Duodenal mucosa (tissue), 2 donors: Measurements from ENCODE around the gene SORCS2.

Experiments
- H3K27ac ChIP-seq: one replicate; pipeline ENCODE4 v1.7.0; 2013; ENCODE audit warnings: low read depth, low read length
- H3K27me3 ChIP-seq, 2 donors: one replicate each; pipeline ENCODE4 v1.7.0; 2013; ENCODE audit warnings: low read length in 2 of 2, control low read depth in 1 of 2; ENCODE audit not compliant: insufficient read depth in 2 of 2, control insufficient read depth in 1 of 2
- H3K36me3 ChIP-seq, 2 donors: one replicate each; pipeline ENCODE4 v1.7.0; 2013; ENCODE audit warnings: low read length in 2 of 2, control low read depth in 1 of 2; ENCODE audit not compliant: insufficient read depth in 2 of 2, control insufficient read depth in 1 of 2
- H3K4me1 ChIP-seq, 2 donors: one replicate each; pipeline ENCODE4 v1.7.0; 2013; ENCODE audit warnings: low read length in 2 of 2, control low read depth in 1 of 2; ENCODE audit not compliant: insufficient read depth in 2 of 2, control insufficient read depth in 1 of 2
- H3K4me3 ChIP-seq, 2 donors: one replicate each; pipeline ENCODE4 v1.7.0; 2013; ENCODE audit warnings: low read length in 2 of 2, low read depth in 1 of 2
- H3K9ac ChIP-seq, 2 donors: one replicate each; pipeline ENCODE4 v1.7.0; 2013; ENCODE audit warnings: low read length in 2 of 2, low read depth in 1 of 2
- H3K9me3 ChIP-seq, 2 donors: one replicate each; pipeline ENCODE4 v1.7.0; 2013; ENCODE audit warnings: low read length in 2 of 2, control low read depth in 1 of 2; ENCODE audit not compliant: control insufficient read depth in 1 of 2

SORCS2 gene

DNA sequence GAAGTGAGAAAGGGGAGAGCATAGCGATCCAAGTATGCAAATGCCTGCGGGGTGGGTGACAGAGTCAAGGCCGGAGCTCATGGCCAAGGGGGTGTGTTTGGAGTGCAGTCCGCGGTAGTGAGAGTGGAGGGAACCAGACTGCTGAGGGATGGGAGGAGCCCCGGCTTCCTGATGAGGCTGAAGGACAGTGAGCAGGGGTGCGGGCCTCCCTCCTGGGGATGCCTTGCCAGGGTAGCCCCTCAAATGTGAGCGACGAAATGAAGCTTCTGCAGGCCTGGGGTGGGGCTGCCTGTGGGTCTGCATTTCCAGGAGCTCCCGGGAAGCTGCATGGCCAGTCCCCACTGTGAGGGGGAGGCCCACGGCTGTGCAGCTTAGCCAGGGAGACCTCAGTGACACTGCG is 197.4 kb downstream of the SORCS2 start:
- H3K27ac ChIP-seq = no peak overlapping the region
- H3K4me1 ChIP-seq = no peaks in the 10 kb centered on the region
- H3K36me3 ChIP-seq = no peaks in the 10 kb centered on the region
- no peaks in the 10 kb centered on the region for H3K9me3 ChIP-seq
- no peak overlapping the region for H3K9ac ChIP-seq
- no peak overlapping the region for H3K4me3 ChIP-seq
- H3K27me3 ChIP-seq = peaks cover 0 to 3% of the 10 kb centered on the region in 2 donors

DNA sequence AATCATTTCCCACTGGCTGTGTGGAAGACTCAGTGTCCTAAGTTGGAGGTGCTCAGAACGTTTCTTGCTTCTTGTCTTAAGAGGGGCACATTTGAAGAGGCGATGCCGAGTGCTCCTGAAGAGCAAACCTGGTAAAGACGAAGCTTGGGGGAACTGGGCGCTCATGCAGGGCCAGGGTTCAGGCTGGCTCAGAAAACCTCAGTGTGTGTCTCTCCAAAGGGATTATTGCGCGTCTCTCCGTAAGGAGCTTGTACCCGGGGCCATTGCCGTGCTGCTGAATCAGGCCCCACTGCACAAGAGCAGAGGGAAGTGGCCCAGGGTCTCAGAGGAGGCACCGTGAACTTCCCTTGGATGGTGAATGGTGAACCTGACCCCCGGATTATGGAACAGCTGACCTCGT is 198.0 kb downstream of the SORCS2 start:
- H3K4me3 ChIP-seq = no peak overlapping the region
- H3K36me3 ChIP-seq = no peaks in the 10 kb centered on the region
- no peaks in the 10 kb centered on the region for H3K4me1 ChIP-seq
- no peak overlapping the region for H3K9ac ChIP-seq
- no peak overlapping the region for H3K27ac ChIP-seq
- H3K27me3 ChIP-seq = peaks cover 0 to 3% of the 10 kb centered on the region in 2 donors
- no peaks in the 10 kb centered on the region for H3K9me3 ChIP-seq

DNA sequence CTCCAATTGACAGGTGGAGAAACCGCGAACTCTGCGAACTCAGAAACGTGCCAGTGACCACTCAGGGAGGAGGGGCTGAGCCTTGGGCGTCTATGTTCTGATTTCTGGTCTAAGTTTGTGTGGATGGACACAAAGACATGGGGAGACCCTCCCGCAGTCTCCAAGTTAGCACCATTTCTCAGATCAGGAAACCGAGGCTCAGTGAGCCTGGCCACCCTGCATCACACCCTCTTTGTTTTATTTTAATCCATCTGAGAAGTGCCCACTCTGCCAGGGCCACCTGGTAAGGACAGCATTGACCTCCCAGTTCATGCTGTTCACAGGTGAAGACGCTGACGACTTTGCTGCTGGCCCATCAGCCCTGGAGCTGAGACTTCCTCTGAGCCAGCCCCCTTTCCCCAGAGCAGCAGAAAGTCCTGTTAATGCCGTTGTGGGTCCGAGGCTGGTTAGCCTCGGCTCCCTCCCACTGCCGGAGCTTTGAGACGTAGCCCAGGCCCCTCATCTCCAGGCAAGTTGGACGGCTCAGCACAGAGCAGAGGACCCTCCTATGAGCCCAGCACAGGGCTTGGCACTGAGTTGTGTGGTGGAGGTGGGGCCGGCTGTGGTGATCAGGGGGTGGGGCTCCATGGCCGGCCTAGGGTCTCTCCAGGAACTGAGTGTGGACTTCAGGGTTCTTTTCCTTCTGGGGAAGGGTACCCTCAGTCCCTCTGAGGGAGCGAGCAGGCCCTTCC is 198.7 kb downstream of the SORCS2 start:
- H3K27ac ChIP-seq = no peak overlapping the region
- H3K9ac ChIP-seq = no peak overlapping the region
- H3K4me1 ChIP-seq = no peaks in the 10 kb centered on the region
- H3K9me3 ChIP-seq = no peaks in the 10 kb centered on the region
- peaks cover 0 to 7% of the 10 kb centered on the region in 2 donors for H3K27me3 ChIP-seq
- no peak overlapping the region for H3K4me3 ChIP-seq
- H3K36me3 ChIP-seq = no peaks in the 10 kb centered on the region

DNA sequence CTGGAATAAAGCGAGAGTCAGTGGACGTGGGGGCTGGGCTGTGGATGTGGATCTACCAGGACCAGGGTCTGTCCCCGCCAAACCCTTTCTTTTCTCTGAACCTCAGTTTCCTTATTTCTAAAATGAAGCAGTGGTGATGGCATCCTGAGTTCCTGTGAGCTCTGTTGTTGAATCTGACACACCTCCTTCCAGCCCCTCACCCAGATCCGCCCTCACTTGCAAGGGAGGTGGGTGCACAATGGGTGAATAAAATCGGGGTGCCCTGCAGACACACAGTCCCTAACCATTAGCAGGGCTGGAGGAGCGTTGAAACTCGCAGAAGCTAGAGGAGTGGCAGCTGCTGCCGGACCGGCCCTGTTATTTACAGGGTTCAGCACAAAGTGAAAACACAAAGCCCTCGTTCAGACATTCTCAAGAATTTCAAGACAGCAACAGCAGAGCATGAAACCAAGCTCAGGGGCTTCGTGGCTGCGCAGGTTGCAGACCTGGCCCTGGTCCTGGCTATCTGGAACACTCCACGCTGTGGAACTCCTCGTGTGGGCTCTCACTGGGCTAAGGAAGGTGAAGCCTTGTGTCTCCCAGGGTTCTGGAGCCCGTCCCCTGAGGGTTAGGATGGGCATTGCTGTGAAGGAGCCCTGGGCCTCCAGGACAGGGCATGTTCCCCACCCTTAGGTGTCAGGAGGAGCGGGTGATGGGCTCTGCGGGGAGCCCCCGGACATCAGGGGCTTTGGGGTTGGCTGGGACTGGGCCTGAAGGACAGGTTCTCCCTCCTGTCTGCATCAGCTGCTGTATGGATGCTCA is 199.5 kb downstream of the SORCS2 start:
- Histone ChIP-seq H3K9me3 (no peaks in the 10 kb centered on the region), H3K27ac (no peak overlapping the region), H3K4me3 (no peak overlapping the region), H3K36me3 (no peaks in the 10 kb centered on the region), H3K27me3 (peaks cover 0 to 7% of the 10 kb centered on the region in 2 donors), H3K9ac (no peak overlapping the region), H3K4me1 (no peaks in the 10 kb centered on the region)

DNA sequence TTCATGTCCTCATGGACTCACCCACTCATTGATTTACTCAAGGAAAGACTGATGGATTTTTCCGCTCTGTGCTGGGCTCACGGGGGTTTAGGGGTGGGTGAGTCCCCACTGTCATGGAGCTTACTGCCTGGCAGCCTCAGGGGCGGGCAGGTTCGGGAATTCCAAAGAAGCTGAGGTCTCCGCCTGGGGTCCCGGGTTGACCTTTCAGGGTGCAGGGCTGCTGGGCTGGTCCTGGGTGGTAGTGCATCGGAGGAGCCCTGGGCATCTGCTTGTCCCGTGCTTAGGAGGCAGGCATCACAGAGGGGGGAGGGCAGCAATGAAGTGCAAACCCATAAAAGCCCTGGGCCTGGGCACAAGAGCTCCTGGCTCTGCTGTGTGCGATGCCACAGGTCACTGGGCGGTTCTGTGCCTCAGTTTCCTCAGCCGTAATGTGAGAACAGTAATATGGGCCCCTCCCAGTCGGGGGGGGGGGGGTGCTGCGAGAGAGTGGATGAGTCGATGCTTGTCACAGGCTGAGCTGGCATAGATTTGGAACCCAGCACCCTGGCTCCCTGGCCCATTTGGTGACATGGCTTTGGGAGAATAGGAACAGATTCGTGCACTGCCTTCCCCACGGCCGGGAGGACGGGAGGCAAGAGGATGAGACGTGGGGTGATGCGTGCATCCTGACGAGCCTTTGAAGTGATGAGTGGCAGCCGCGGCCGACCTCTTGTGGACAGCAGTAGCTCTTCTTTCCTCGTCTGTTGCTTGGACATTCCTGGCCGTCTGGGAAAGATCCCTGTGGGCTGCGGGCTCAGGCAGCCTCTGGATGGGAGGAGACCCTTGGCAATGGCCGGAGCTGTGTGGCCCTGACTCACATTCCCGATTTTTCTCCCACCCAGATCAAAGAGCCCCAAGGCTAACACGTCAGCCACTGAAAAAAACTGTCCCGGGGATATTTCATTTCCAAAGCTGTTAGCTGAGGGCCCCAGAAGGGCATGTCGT is 200.4 kb downstream of the SORCS2 start:
- H3K27me3 ChIP-seq = peaks cover 0 to 7% of the 10 kb centered on the region in 2 donors
- no peak overlapping the region for H3K4me3 ChIP-seq
- H3K27ac ChIP-seq = no peak overlapping the region
- H3K4me1 ChIP-seq = no peaks in the 10 kb centered on the region
- H3K36me3 ChIP-seq = no peaks in the 10 kb centered on the region
- H3K9me3 ChIP-seq = no peaks in the 10 kb centered on the region
- no peak overlapping the region for H3K9ac ChIP-seq

DNA sequence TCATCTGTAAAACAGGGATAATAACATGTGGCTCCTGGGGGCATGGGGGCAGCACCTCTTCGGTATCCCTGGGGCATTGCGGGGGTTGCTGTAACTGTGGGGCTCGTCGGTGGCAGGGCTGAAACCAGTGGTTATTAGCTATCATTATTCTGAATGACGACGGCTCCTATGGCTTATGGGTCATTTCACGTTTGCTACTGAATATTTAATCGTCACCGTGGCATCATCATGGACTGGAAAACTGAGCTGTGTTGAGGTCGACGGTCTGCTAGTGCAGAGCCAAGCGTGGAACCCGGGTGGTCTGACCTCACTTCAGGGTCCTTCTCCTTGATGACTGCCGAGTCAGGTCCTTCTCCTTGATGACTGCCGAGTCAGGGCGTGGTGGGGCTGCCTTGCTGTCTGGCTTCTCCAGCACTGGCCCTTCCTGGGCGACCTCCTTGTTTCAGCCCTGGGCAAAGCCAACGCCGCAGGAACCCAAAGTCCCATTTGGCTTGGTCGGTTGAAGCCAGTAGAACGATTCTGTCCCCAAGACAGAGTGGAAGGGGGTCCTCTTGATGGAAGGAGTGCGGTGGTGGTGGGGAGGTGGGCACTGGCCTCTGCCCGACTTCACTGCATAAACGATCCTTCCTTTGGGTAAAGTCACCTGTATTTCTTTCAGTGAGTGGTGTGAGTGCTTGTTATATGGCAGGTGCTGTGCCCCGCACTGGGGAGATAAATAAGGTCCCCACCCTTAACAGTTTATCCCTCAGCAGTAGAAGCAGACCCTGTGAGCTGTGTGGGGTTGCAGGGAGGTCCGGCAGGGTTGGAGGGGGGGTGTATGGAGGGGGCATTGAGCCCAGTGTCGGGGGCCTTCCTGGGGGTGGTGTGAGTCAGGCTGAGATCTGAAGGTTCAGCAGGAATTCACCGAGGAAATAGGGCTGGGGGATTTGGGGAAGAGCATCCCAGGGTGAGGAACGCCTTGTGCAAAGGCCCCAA is 201.6 kb downstream of the SORCS2 start:
- Histone ChIP-seq H3K9me3 (no peaks in the 10 kb centered on the region), H3K9ac (no peak overlapping the region), H3K27me3 (peaks cover 0 to 7% of the 10 kb centered on the region in 2 donors), H3K36me3 (no peaks in the 10 kb centered on the region), H3K4me3 (no peak overlapping the region), H3K4me1 (no peaks in the 10 kb centered on the region), H3K27ac (no peak overlapping the region)

DNA sequence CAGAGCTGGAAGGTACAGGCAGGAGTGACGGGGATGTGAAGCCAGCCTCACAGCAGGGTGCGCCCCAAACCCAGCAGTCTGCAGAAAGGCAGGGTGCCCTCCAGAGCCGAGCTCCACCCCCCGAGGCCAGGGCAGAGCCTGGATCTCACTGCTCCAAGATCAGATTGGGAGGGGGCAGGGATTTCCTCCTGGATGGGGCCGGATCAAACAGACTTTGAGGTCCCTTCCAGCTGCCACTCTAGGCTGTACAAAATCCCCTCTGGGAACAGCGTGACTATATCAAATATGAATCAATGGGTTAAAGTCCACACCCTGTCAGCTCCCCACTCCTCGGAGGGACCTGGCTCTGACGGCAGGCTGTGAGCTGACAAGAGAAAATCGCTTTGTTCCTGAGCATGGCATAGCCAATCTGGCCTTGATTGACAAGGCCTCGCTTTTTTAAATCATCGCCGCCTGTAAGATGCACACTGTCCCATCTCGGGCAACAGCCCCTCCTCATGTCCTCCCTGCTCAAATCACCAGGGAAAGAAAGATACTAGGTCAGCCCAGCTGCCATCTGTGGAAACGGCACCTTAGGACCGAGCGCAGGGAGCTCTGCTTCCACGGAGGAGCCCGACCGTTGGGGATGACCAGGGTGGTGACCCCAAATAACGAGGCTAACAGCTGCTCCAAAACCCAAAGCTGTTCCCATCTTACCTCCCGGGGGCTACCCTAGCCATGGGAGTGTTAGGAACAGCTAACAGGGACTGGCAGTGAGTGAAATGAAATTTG is 202.5 kb downstream of the SORCS2 start:
- H3K4me3 ChIP-seq = no peak overlapping the region
- no peaks in the 10 kb centered on the region for H3K36me3 ChIP-seq
- no peak overlapping the region for H3K27ac ChIP-seq
- H3K27me3 ChIP-seq = peaks cover 0 to 7% of the 10 kb centered on the region in 2 donors
- no peaks in the 10 kb centered on the region for H3K9me3 ChIP-seq
- no peak overlapping the region for H3K9ac ChIP-seq
- no peaks in the 10 kb centered on the region for H3K4me1 ChIP-seq

DNA sequence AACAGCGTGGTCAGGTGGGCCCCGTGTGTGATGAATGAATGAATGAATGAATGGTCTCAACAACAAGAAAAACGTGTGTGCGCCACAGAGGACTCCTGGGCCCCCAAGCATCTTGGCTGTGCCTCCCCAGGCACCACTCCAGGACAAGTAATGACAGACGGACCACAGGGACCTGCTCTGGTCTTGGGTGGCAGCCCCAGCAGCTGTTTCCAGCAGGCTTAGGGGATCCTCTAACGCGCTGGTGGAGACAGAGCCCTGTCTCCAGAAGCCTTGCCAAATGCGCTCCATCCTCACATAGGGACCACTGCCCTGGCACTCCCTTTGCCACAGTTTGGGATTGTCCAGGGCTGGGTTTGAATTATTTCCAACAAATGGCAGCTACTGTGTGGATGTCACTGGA is 203.3 kb downstream of the SORCS2 start:
- H3K36me3 ChIP-seq = no peaks in the 10 kb centered on the region
- H3K27me3 ChIP-seq = peaks cover 0 to 7% of the 10 kb centered on the region in 2 donors
- no peak overlapping the region for H3K27ac ChIP-seq
- H3K4me1 ChIP-seq = no peaks in the 10 kb centered on the region
- H3K9ac ChIP-seq = no peak overlapping the region
- no peaks in the 10 kb centered on the region for H3K9me3 ChIP-seq
- no peak overlapping the region for H3K4me3 ChIP-seq
